Activated T-cell treated with anti-CD3 and anti-CD28 coated beads for 24 hours (primary cell): ENCODE data around the gene LHPP.

Experiments used
- DNase-seq: peaks from one replicate; pipeline ENCODE4 v3.0.0-alpha.2; 2020; ENCODE audit warnings: low read depth

Gene LHPP

GRCh38 chr10:124496620-124497019 is 35.0 kb downstream of the LHPP start:
- no peak for DNase-seq

- DNase-seq, result no peak
Observed at GRCh38 chr10:124497196-124497881, 35.7 kb downstream of the LHPP start.

- no peak for DNase-seq
Observed at GRCh38 chr10:124498056-124498455, 36.4 kb downstream of the LHPP start.

GRCh38 chr10:124500757-124501156 is 39.1 kb downstream of the LHPP start:
- DNase-seq, result no peak

GRCh38 chr10:124504711-124505110 is 43.1 kb downstream of the LHPP start:
- no peak for DNase-seq

- no peak for DNase-seq
Observed at GRCh38 chr10:124505279-124505678, 43.7 kb downstream of the LHPP start.

- no peak for DNase-seq
Observed at GRCh38 chr10:124508070-124508667, 46.5 kb downstream of the LHPP start.

- no peak for DNase-seq
Observed at GRCh38 chr10:124508907-124509454, 47.4 kb downstream of the LHPP start.

- DNase-seq, result no peak
Observed at GRCh38 chr10:124509880-124510632, 48.4 kb downstream of the LHPP start.

- no peak for DNase-seq
Observed at GRCh38 chr10:124510759-124511158, 49.1 kb downstream of the LHPP start.

- no peak for DNase-seq
Observed at GRCh38 chr10:124511205-124512039, 49.8 kb downstream of the LHPP start.

- DNase-seq, result no peak
Observed at GRCh38 chr10:124512040-124512428, 50.4 kb downstream of the LHPP start.

- DNase-seq, result no peak
Observed at GRCh38 chr10:124512600-124512999, 51.0 kb downstream of the LHPP start.

GRCh38 chr10:124515244-124515970 is 53.8 kb downstream of the LHPP start:
- DNase-seq, result no peak

GRCh38 chr10:124516181-124516580 is 54.6 kb downstream of the LHPP start:
- DNase-seq, result no peak

GRCh38 chr10:124516746-124517397 is 55.2 kb downstream of the LHPP start:
- DNase-seq, result no peak

- DNase-seq, result no peak
Observed at GRCh38 chr10:124517461-124517860, 55.8 kb downstream of the LHPP start.

GRCh38 chr10:124517931-124518330 is 56.3 kb downstream of the LHPP start:
- DNase-seq, result no peak

- no peak for DNase-seq
Observed at GRCh38 chr10:124518366-124518765, 56.7 kb downstream of the LHPP start.

- no peak for DNase-seq
Observed at GRCh38 chr10:124520558-124521428, 59.2 kb downstream of the LHPP start.
